Colon (tissue), 2 donors: ENCODE measurements around the gene ZMYM3.
A peak's percentile ranks its signal among the peaks of the same experiment; 100 is the strongest.
"Not testable (repeated sequence)": the region's sequence is repeated elsewhere in the genome, so short reads cannot be mapped to it uniquely, and the experiment has no call there.

Experiments used
- FAIRE-seq: peaks from 2 replicates; lab custom pipeline; 2012; peaks lifted over from hg19 to GRCh38; lab: Jason Lieb, UNC
- donor health status: control.
- donor health status: control.

The ZMYM3 gene

GRCh38 chrX:71254092-71254963, at the start of gene ZMYM3:
Gene ZMYM3, minus strand, starts transcription at chrX:71254140. Its CDS starts 885 bp downstream, at chrX:71253255.
- no peak for FAIRE-seq

- FAIRE-seq = no peak
These were observed 48.7 kb upstream of the ZMYM3 start for GRCh38 chrX:71302461-71303213.

- FAIRE-seq = no peak
These were observed 47.4 kb upstream of the ZMYM3 start, which contains the start of gene ITGB1BP2 for GRCh38 chrX:71301195-71301924. Gene ITGB1BP2, plus strand, starts transcription at chrX:71301750. Its CDS starts 57 bp downstream, at chrX:71301807.

- FAIRE-seq = not testable (repeated sequence)
These were observed 46.6 kb upstream of the ZMYM3 start for GRCh38 chrX:71300495-71300894.

GRCh38 chrX:71300064-71300463, 46.1 kb upstream of the ZMYM3 start:
- FAIRE-seq = not testable (repeated sequence)

GRCh38 chrX:71298119-71298518, 44.2 kb upstream of the ZMYM3 start:
- no peak for FAIRE-seq

- FAIRE-seq = no peak
These were observed 42.9 kb upstream of the ZMYM3 start for GRCh38 chrX:71296806-71297205.

GRCh38 chrX:71292669-71293365, 38.9 kb upstream of the ZMYM3 start:
- no peak for FAIRE-seq

- no peak for FAIRE-seq
These were observed 37.4 kb upstream of the ZMYM3 start for GRCh38 chrX:71291381-71291780.

GRCh38 chrX:71285929-71286328, 32.0 kb upstream of the ZMYM3 start:
- peak; percentile 86 for FAIRE-seq

- FAIRE-seq = no peak
These were observed 29.6 kb upstream of the ZMYM3 start, which contains the start of gene NONO for GRCh38 chrX:71283403-71284143. Gene NONO, plus strand, starts transcription at chrX:71283635. Its CDS starts 7,003 bp downstream, at chrX:71290638.

GRCh38 chrX:71282514-71283402, 28.8 kb upstream of the ZMYM3 start:
- FAIRE-seq = no peak

GRCh38 chrX:71281300-71281699, 27.4 kb upstream of the ZMYM3 start:
- not testable (repeated sequence) for FAIRE-seq

GRCh38 chrX:71272313-71272712, 18.4 kb upstream of the ZMYM3 start:
- FAIRE-seq = not testable (repeated sequence)

GRCh38 chrX:71269801-71270395, 16.0 kb upstream of the ZMYM3 start:
- no peak for FAIRE-seq

- FAIRE-seq = not testable (repeated sequence)
These were observed 14.7 kb upstream of the ZMYM3 start for GRCh38 chrX:71268624-71269023.

GRCh38 chrX:71256856-71257255, 2.9 kb upstream of the ZMYM3 start:
- no peak for FAIRE-seq

GRCh38 chrX:71256051-71256450, 2.1 kb upstream of the ZMYM3 start:
- no peak for FAIRE-seq
